T-helper 2 cell treated with Interferon-gamma antibody and Interleukin-4, amounts not matched to agents 5 μg/mL and 100 μg/mL, for 36 hours (primary cell): ENCODE measurements around the gene ADGRL2.
"Not testable (repeated sequence)": the region's sequence is repeated elsewhere in the genome, so short reads cannot be mapped to it uniquely, and the experiment has no call there.

ENCODE experiments used
- DNase-seq: peaks from one replicate; pipeline ENCODE4 v3.0.0; 2021; ENCODE audit warnings: low spot score
- H3K27ac Mint-ChIP-seq: one replicate; pipeline ENCODE4 v1.8.0; 2021; ENCODE audit warnings: mild to moderate bottlenecking, mixed read lengths
- H3K27me3 Mint-ChIP-seq: one replicate; pipeline ENCODE4 v1.8.0; 2021; ENCODE audit warnings: low read depth, mixed read lengths
- H3K36me3 Mint-ChIP-seq: one replicate; pipeline ENCODE4 v1.8.0; 2021; ENCODE audit warnings: low read depth, mixed read lengths
- H3K4me1 Mint-ChIP-seq: one replicate; pipeline ENCODE4 v1.8.0; 2021; ENCODE audit warnings: low read depth, mixed read lengths
- H3K4me3 Mint-ChIP-seq: one replicate; pipeline ENCODE4 v1.8.0; 2022; ENCODE audit warnings: mild to moderate bottlenecking, moderate library complexity, mixed read lengths
- H3K9me3 Mint-ChIP-seq: one replicate; pipeline ENCODE4 v1.8.0; 2021; ENCODE audit warnings: mixed read lengths

ADGRL2 gene

GRCh38 chr1:81847063-81847462 lies 46.3 kb downstream of the ADGRL2 start:
- Mint-ChIP-seq H3K36me3 (no peaks in the 10 kb centered on the region), H3K9me3 (no peaks in the 10 kb centered on the region), H3K4me3 (no peak overlapping the region), H3K27me3 (no peaks in the 10 kb centered on the region), H3K27ac (no peak overlapping the region), H3K4me1 (no peaks in the 10 kb centered on the region)
- DNase-seq = no peak

DNA sequence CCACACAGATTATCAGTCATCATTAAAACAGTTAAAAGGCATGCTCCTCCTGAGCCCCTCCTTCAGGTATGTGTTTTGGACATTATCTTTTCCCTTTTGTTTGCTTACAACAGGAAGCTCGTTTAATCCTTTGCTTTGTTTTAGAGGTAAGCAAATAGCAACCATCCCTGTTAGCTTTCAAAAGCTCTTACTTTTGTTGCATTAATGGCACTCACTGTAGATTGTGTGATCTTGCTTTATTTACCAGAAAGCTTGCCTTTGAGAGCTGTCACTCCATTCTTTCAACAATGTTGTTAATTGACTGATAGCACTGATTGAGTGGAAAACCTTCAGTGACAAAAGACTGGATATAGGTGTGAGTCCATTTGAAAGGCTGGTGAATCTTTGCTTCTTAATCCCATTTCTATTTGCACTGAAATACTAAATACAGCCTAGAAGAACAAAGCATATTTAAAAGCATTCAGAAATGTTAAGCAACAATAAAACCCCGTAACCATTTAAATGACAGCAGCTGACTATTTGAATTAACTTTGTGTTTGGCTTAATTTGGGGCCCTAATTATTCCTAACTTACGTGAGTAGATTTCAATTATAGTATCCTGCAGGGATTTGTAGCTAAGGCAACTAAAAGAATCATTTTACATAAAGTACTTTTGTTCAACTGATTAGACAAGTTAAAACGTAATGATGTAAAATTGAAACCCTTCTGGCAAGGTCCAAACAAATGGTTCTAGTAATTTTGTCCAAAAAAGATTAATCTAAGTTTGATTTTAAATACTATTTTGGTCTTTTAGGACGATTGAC lies 48.3 kb downstream of the ADGRL2 start:
- H3K9me3 Mint-ChIP-seq = no peaks in the 10 kb centered on the region
- no peaks in the 10 kb centered on the region for H3K27me3 Mint-ChIP-seq
- no peak for DNase-seq
- no peak overlapping the region for H3K27ac Mint-ChIP-seq
- H3K4me3 Mint-ChIP-seq = no peak overlapping the region
- no peaks in the 10 kb centered on the region for H3K4me1 Mint-ChIP-seq
- no peaks in the 10 kb centered on the region for H3K36me3 Mint-ChIP-seq

DNA sequence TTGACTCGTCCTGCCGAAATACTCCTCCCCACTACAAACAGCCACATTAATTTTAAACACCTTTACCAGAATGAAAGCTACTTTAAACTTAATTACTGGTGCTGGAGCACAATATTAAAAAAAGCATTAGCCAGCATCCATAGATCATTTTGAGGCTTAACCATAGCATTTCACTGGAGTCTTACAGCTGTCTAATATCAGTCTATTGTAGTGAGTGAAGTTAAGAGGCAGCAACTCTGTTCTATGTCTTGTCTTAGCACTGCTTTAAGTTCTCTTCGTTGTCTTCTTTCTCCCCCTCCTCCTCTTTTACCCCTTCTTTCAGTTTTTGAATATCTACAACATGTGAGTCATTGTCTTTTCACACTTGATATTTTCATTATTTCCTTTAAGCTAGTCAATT lies 49.3 kb downstream of the ADGRL2 start:
- DNase-seq = no peak
- Mint-ChIP-seq H3K9me3 (no peaks in the 10 kb centered on the region), H3K4me3 (no peak overlapping the region), H3K4me1 (no peaks in the 10 kb centered on the region), H3K27me3 (no peaks in the 10 kb centered on the region), H3K36me3 (no peaks in the 10 kb centered on the region), H3K27ac (no peak overlapping the region)

DNA sequence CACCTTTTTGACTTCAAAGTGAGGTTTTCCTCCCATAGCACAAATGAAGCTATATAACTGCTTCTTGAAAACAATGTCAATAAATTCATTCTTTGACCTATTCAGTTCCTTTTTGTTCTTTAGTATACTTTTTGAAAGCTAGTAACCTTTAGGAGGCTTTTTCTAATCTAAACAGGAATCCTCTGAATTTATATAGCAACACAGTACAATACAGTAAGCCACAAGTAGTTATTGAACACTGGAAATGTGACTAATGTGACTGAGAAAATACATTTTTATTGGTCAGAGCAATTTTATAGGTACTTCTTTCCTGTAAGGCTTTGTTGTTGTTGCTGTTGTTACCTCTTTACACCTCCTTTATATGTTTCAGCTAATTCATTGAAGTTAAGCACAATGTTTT lies 49.8 kb downstream of the ADGRL2 start:
- Mint-ChIP-seq H3K9me3 (no peaks in the 10 kb centered on the region), H3K27me3 (no peaks in the 10 kb centered on the region), H3K36me3 (no peaks in the 10 kb centered on the region), H3K4me3 (no peak overlapping the region), H3K27ac (no peak overlapping the region), H3K4me1 (no peaks in the 10 kb centered on the region)
- DNase-seq = no peak

DNA sequence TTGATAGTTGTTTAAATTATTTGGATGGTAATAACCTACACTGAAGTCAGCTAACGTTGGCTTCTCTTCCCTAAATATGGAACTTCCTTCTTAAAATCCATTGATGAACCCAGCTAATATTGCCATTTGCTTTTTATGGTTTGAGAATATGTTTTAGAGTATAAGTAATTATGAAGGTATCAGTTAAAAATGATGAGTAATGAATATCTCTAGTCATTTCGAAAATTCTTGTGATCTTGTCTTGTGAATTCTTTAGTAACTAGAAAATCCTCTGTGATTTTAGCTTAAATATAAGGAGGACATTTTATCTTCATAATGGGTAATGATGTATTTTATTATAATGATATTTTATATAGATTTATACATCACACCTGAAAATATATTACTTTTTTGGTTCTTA lies 50.5 kb downstream of the ADGRL2 start:
- Mint-ChIP-seq H3K36me3 (no peaks in the 10 kb centered on the region), H3K9me3 (no peaks in the 10 kb centered on the region), H3K27me3 (no peaks in the 10 kb centered on the region), H3K27ac (no peak overlapping the region), H3K4me1 (no peaks in the 10 kb centered on the region), H3K4me3 (no peak overlapping the region)
- no peak for DNase-seq

DNA sequence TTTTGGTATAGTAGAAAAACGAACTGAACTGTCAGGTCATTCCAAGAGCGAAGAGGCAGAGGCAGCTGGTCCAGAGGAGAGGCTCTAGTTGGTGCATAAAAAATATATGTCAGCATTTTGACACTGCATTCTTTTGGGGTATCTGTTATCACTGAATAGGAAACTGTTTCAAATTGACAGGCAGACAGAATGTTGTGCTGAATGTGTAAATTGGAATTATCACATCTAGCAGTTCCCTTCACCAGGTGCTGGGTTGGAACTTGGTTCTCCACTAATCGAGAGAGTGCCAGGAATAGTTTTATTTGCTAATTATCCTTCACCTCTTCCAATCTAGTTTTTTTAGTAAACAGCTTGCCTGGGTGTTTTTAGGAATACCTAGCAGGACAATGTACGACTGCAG lies 52.2 kb downstream of the ADGRL2 start:
- no peaks in the 10 kb centered on the region for H3K36me3 Mint-ChIP-seq
- no peaks in the 10 kb centered on the region for H3K27me3 Mint-ChIP-seq
- H3K27ac Mint-ChIP-seq = no peak overlapping the region
- no peak overlapping the region for H3K4me3 Mint-ChIP-seq
- no peak for DNase-seq
- no peaks in the 10 kb centered on the region for H3K9me3 Mint-ChIP-seq
- no peaks in the 10 kb centered on the region for H3K4me1 Mint-ChIP-seq

GRCh38 chr1:81867235-81867634 lies 66.5 kb downstream of the ADGRL2 start:
- H3K4me1 Mint-ChIP-seq = no peaks in the 10 kb centered on the region
- no peak overlapping the region for H3K4me3 Mint-ChIP-seq
- H3K27me3 Mint-ChIP-seq = no peaks in the 10 kb centered on the region
- H3K36me3 Mint-ChIP-seq = no peaks in the 10 kb centered on the region
- no peak overlapping the region for H3K27ac Mint-ChIP-seq
- no peaks in the 10 kb centered on the region for H3K9me3 Mint-ChIP-seq
- DNase-seq = no peak

DNA sequence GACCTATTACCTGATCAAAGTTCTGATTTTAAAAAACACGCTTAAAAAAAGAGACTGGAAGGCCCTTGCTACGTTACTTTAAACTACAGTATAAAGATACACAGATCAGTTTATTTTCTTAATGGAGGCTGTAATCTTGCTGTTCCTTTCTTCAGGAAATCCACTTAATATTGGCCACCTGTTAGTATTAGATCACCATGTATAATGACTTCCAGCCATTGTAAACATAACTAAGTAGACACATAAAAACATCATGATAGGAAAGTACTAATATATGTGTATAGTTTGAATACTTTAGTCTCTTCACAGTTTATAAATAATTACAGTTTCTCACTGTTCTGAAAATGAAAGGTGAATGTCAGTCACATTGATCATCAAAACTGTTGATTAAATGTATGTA lies 68.6 kb downstream of the ADGRL2 start:
- Mint-ChIP-seq H3K9me3 (no peaks in the 10 kb centered on the region), H3K27ac (no peak overlapping the region), H3K36me3 (no peaks in the 10 kb centered on the region), H3K4me1 (no peaks in the 10 kb centered on the region), H3K27me3 (no peaks in the 10 kb centered on the region), H3K4me3 (no peak overlapping the region)
- DNase-seq = no peak

DNA sequence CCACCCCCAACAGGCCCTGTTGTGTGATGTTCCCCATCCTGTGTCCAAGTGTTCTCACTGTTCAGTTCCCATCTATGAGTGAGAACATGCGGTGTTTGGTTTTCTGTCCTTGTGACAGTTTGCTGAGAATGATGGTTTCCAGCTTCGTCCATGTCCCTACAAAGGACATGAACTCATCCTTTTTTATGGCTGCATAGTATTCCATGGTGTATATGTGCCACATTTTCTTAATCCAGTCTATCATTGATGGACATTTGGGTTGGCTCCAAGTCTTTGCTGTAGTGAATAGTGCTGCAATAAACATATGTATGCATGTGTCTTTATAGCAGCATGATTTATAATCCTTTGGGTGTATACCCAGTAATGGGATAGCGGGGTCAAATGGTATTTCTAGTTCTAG lies 70.4 kb downstream of the ADGRL2 start:
- not testable (repeated sequence) for H3K27me3 Mint-ChIP-seq, H3K27ac Mint-ChIP-seq, DNase-seq, H3K36me3 Mint-ChIP-seq, H3K4me1 Mint-ChIP-seq, H3K9me3 Mint-ChIP-seq, H3K4me3 Mint-ChIP-seq

GRCh38 chr1:81873946-81874345 lies 73.2 kb downstream of the ADGRL2 start:
- H3K9me3 Mint-ChIP-seq = no peaks in the 10 kb centered on the region
- no peak for DNase-seq
- H3K27me3 Mint-ChIP-seq = no peaks in the 10 kb centered on the region

GRCh38 chr1:81874461-81874860 lies 73.7 kb downstream of the ADGRL2 start:
- Mint-ChIP-seq H3K36me3 (no peaks in the 10 kb centered on the region), H3K4me1 (no peaks in the 10 kb centered on the region), H3K27me3 (no peaks in the 10 kb centered on the region), H3K4me3 (no peak overlapping the region), H3K9me3 (no peaks in the 10 kb centered on the region), H3K27ac (no peak overlapping the region)
- no peak for DNase-seq

More at GRCh38 chr1:81873946-81874345, 73.2 kb downstream of the ADGRL2 start:
- no peaks in the 10 kb centered on the region for H3K36me3 Mint-ChIP-seq
- H3K4me3 Mint-ChIP-seq = no peak overlapping the region
- H3K4me1 Mint-ChIP-seq = no peaks in the 10 kb centered on the region
- no peak overlapping the region for H3K27ac Mint-ChIP-seq

DNA sequence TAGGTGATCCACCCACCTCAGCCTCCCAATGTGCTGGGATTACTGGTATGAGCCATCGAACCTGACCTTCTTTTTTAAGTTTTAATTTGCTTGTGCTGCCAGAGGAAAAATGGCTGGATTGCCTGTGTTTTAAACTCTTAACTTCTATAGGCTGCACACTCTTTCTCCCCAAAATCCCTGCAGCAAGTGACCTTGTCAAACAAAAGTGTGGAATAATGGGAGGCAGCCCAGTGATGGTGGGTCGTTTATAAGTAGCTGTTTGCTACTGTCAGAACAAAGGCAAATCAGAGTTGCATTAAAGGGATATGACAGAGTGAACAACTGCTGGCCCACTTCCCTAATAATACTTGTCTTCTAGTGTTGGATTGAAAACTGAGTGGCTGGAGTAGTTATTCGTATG lies 74.2 kb downstream of the ADGRL2 start:
- H3K4me1 Mint-ChIP-seq = no peaks in the 10 kb centered on the region
- H3K27ac Mint-ChIP-seq = no peak overlapping the region
- DNase-seq = no peak
- no peaks in the 10 kb centered on the region for H3K36me3 Mint-ChIP-seq
- H3K4me3 Mint-ChIP-seq = no peak overlapping the region
- H3K27me3 Mint-ChIP-seq = no peaks in the 10 kb centered on the region
- no peaks in the 10 kb centered on the region for H3K9me3 Mint-ChIP-seq

- H3K36me3 Mint-ChIP-seq = no peaks in the 10 kb centered on the region
- no peaks in the 10 kb centered on the region for H3K27me3 Mint-ChIP-seq
- DNase-seq = no peak
- H3K9me3 Mint-ChIP-seq = no peaks in the 10 kb centered on the region
- H3K27ac Mint-ChIP-seq = no peak overlapping the region
- H3K4me1 Mint-ChIP-seq = no peaks in the 10 kb centered on the region
- no peak overlapping the region for H3K4me3 Mint-ChIP-seq
Measured at GRCh38 chr1:81876901-81877733, 76.4 kb downstream of the ADGRL2 start.

GRCh38 chr1:81877940-81878339 lies 77.2 kb downstream of the ADGRL2 start:
- Mint-ChIP-seq H3K27ac (no peak overlapping the region), H3K27me3 (no peaks in the 10 kb centered on the region), H3K4me1 (no peaks in the 10 kb centered on the region), H3K9me3 (no peaks in the 10 kb centered on the region), H3K36me3 (no peaks in the 10 kb centered on the region), H3K4me3 (no peak overlapping the region)
- DNase-seq = no peak
